GM19397 (cell line): ENCODE data around the gene PDE1A.

Experiments
- ATAC-seq: cut with Tn5 transposase; IDR thresholded peaks from one replicate; pipeline ENCODE4 v1.9.1; 2021; ENCODE audit warnings: mild to moderate bottlenecking, moderate library complexity; ENCODE audit not compliant: unreplicated experiment

The PDE1A gene

GRCh38 chr2:182426918-182427240, at the start of gene PDE1A:
Gene PDE1A, minus strand, starts transcription at chr2:182427036.
- ATAC-seq, result no peak

DNA sequence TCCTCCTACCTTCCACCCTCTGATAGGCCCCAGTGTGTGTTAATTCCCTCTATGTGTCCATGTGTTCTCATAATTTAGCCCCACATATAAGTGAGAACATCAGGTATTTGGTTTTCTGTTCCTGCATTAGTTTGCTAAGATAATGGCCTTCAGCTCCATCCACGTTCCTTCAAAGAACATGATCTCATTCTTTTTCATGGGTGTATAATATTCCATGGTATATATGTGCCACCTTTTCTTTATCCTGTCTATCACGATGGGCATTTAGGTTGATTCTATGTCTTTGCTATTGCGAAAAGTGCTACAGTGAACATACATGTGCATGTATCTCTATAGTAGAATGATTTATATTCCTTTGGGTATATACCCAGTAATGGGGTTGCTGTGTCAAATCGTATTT, 46.8 kb upstream of the PDE1A start:
- ATAC-seq, result no peak

GRCh38 chr2:182463760-182464159, 36.9 kb upstream of the PDE1A start:
- ATAC-seq, result no peak

- no peak for ATAC-seq
These were observed 29.9 kb upstream of the PDE1A start for GRCh38 chr2:182456784-182457183.

- ATAC-seq, result no peak
These were observed 25.7 kb upstream of the PDE1A start for GRCh38 chr2:182452456-182452990.

- ATAC-seq, result no peak
These were observed 21.5 kb upstream of the PDE1A start for GRCh38 chr2:182448371-182448770.

- no peak for ATAC-seq
These were observed 21.0 kb upstream of the PDE1A start for GRCh38 chr2:182447863-182448262.

DNA sequence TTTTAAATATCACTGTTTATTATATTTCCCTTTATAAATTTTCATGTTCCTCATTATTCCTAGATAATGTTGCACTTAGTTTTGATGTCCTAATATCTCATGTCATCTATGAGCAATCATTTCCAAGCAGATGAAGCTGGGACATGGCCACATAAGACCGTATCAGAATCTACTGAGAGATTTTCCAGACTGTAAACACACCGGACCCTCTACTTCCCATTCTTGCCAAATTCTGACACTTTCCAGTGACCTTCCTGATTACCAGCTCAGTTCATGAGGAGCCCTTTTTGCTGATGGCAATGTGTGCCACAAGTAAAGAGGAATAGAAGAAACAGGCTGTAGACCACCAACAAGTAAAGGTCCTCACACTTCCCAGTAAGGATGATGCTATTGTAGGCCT, 20.3 kb upstream of the PDE1A start:
- no peak for ATAC-seq

- ATAC-seq, result no peak
These were observed 19.3 kb upstream of the PDE1A start for GRCh38 chr2:182446087-182446486.

DNA sequence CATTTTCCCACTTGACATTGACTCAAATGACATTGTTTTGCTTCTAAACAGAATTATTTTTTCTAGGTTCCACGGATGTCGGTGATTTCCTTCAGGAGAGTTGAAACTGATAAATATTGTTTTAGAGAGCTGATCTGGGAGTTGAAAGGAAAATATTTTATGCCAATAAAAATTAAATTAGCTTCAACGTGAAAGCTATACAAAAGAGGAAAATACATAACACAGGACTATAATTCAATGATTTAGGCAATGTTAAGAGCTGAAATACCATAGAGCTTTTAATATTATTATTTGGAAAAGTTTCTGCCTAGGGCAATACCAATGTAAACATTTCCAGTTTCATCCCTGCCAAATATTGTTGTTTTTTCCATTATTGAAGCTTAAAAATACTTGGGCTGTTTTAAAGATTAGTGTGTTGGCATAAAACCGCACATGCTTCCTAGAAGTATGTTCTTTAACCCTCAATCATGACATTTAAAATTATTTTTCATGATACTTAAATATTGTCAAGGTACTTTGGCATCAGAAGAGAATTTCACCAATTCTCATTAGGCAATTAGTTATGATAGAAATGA, 18.6 kb upstream of the PDE1A start:
- no peak for ATAC-seq

DNA sequence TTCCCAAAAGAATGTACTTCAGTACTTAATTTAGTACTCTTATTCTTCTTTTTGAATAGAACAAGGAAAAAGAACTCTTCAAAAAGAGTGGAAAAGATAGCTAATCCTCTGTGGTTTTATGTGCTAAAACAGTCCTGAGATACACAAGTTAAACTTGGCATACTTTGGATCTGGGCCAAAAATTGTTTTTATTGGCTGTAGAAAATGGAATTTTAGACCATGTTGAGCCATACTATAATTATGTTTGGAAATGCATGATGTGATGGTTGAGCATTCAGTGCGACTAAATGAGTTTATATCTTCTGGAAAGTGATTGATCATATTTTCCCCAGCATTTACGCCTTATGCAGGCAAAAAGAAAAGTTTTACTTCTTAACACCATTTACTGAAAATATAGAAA, 18.0 kb upstream of the PDE1A start:
- no peak for ATAC-seq

DNA sequence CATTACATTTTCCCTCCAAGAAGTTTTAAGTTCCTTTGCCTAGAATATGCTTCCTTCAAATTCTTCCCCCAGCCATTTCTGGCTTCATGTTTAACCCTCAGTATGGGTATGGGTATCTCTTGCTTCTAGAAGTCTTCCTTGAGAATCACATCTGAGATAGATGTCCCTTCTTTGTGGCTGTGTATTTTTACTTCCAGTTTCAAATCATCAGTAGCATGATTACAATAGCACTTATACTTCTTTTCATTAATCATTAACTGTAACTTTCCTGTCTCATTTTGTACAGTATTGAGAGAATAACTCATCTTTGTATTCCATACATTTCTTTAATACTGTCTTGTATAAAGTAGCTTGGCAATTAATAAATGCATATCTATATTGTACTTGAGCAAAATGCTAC, 17.3 kb upstream of the PDE1A start:
- ATAC-seq, result peak; percentile 63

GRCh38 chr2:182436252-182436651, 9.4 kb upstream of the PDE1A start:
- no peak for ATAC-seq

GRCh38 chr2:182435754-182436153, 8.9 kb upstream of the PDE1A start:
- ATAC-seq, result no peak

DNA sequence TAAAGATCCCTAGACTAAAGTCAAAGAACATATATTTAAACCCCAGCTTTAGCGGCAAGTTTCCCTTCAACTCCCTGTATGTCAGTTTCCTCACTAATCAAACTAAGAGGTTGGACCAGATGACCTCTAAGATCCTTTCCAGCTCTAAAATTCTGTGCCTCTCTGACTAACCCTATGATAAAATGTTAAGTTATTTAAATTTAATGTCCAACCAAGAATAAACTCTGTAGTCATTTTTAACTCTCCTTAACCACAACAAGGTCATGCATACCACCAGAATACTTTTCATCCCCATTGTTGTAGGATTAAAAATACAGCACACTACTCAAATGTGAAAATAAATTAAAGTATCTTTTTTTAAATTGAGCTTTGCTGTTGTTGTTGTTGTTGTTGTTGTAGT, 5.2 kb upstream of the PDE1A start:
- no peak for ATAC-seq

- no peak for ATAC-seq
These were observed 1.6 kb upstream of the PDE1A start for GRCh38 chr2:182428476-182428875.

GRCh38 chr2:182426082-182426917, 536 bp downstream of the PDE1A start:
- ATAC-seq, result no peak

GRCh38 chr2:182422864-182423263, 4.0 kb downstream of the PDE1A start:
- no peak for ATAC-seq

DNA sequence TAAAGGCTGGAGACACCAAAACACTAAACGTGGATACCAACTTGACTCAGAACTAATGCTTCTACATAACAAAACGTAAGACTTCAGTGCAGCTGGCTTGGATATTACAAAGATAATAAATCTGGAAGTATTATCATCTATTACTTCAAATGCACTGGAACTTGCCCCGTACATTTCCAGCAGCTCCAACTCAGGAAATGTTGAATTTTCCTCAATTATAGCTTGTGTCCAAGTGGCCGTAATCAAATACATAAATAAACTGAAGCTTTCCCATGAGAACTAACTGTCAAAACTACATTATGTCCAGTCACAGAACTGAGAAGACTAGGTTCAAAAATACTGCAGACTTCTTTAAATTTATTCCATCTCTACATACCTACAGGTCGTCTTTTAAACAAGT, 6.2 kb downstream of the PDE1A start:
- no peak for ATAC-seq

DNA sequence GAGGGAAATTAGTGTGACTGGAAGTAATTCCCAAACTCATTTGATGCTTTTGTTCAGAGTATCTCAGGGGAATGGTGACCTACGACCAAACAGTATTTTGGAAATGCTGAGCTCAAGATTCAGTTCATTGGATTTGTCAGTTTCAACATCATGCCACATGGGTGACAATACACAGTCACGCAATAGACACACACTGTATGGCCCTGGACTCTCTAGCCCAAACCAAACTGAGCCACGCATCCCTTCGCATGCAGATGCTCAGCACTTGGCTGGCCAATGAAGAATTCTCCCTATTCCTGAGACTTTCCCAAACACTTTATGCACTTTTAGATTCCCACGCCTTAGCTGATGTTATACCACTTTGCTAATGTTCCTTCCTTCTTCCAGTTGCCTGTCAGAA, 10.0 kb downstream of the PDE1A start:
- no peak for ATAC-seq

- ATAC-seq, result no peak
These were observed 10.6 kb downstream of the PDE1A start for GRCh38 chr2:182416191-182416590.

GRCh38 chr2:182415771-182416170, 11.1 kb downstream of the PDE1A start:
- ATAC-seq, result no peak

- no peak for ATAC-seq
These were observed 14.0 kb downstream of the PDE1A start for GRCh38 chr2:182412858-182413257.
